ENCODE results near the gene EPN1.

Gene EPN1

GRCh38 chr19:55692681-55693081 is 17.7 kb downstream of the EPN1 start:
- peaks cover 24% of the 10 kb centered on the region for H3K79me1 ChIP-seq (ENCODE audit: low read depth, low read length)
- peaks cover 50 to 93% of the 10 kb centered on the region in 2 donors for H3K36me3 ChIP-seq (replicated peaks in 1 of 2; ENCODE audit: control insufficient read depth in 2 of 2, insufficient read depth in 2 of 2, low read length in 2 of 2)
- H3K18ac ChIP-seq (ENCODE audit: low read length) = no peak overlapping the region
- H3K4me2 ChIP-seq (ENCODE audit: insufficient read depth, low read length, poor library complexity, severe bottlenecking) = no peak overlapping the region
- no peak overlapping the region for H3K9ac ChIP-seq (ENCODE audit: low read depth, low read length, poor library complexity)
- no peak overlapping the region for H4K8ac ChIP-seq (ENCODE audit: low read depth, low read length)
- no peak overlapping the region for H3K4me3 ChIP-seq (ENCODE audit: low read length in 2 of 2)
- DNase-seq (ENCODE audit: low spot score) = no peak
- WGBS, 2 donors (ENCODE audit: extremely low coverage in 2 of 2, insufficient read length in 2 of 2, insufficient replicate concordance in 1 of 2) = no CpG with 5 or more reads among the region's 19 CpGs
- H2AFZ ChIP-seq (ENCODE audit: low read length) = no peak overlapping the region
- no peak overlapping the region for H4K91ac ChIP-seq (ENCODE audit: low read depth, low read length, poor library complexity)
- no peak overlapping the region for H3K27ac ChIP-seq (replicated peaks; ENCODE audit: low read length)
- H2BK5ac ChIP-seq (ENCODE audit: low read length) = no peak overlapping the region
- no peak overlapping the region for H2AK5ac ChIP-seq (ENCODE audit: low read depth, low read length)
- no peak overlapping the region for H3K23ac ChIP-seq (ENCODE audit: low read depth, low read length, poor library complexity)
- H3K14ac ChIP-seq (ENCODE audit: low read length) = no peak overlapping the region
- H3K4me1 ChIP-seq (ENCODE audit: control insufficient read depth in 2 of 2, insufficient read depth in 1 of 2, low read depth in 1 of 2, low read length in 2 of 2) = no peaks in the 10 kb centered on the region
- H3K9me3 ChIP-seq (replicated peaks in 1 of 2; ENCODE audit: control insufficient read depth in 2 of 2, insufficient read depth in 1 of 2, low read depth in 1 of 2, low read length in 2 of 2) = no peaks in the 10 kb centered on the region
- H3K4ac ChIP-seq (ENCODE audit: low read length) = no peak overlapping the region
- H3K27me3 ChIP-seq (ENCODE audit: control insufficient read depth in 3 of 3, insufficient read depth in 3 of 3, low read depth in 1 of 3, low read length in 3 of 3) = no peaks in the 10 kb centered on the region
- H2BK12ac ChIP-seq (ENCODE audit: low read length) = no peak overlapping the region
- no peak overlapping the region for H2BK15ac ChIP-seq (ENCODE audit: low read length)
- no peak overlapping the region for H2BK120ac ChIP-seq (ENCODE audit: low read depth, low read length)

- Histone ChIP-seq H3K4me2 (ENCODE audit: insufficient read depth, low read length, poor library complexity, severe bottlenecking) (no peak overlapping the region), H2AFZ (ENCODE audit: low read length) (no peak overlapping the region), H4K8ac (ENCODE audit: low read depth, low read length) (no peak overlapping the region), H3K4ac (ENCODE audit: low read length) (no peak overlapping the region), H3K23ac (ENCODE audit: low read depth, low read length, poor library complexity) (no peak overlapping the region), H3K36me3 (replicated peaks in 1 of 2; ENCODE audit: control insufficient read depth in 2 of 2, insufficient read depth in 2 of 2, low read length in 2 of 2) (peaks cover 50 to 91% of the 10 kb centered on the region in 2 donors), H2BK15ac (ENCODE audit: low read length) (no peak overlapping the region), H3K9ac (ENCODE audit: low read depth, low read length, poor library complexity) (no peak overlapping the region), H3K27me3 (ENCODE audit: control insufficient read depth in 3 of 3, insufficient read depth in 3 of 3, low read depth in 1 of 3, low read length in 3 of 3) (no peaks in the 10 kb centered on the region), H3K18ac (ENCODE audit: low read length) (no peak overlapping the region), H4K91ac (ENCODE audit: low read depth, low read length, poor library complexity) (no peak overlapping the region), H2AK5ac (ENCODE audit: low read depth, low read length) (no peak overlapping the region), H3K79me1 (ENCODE audit: low read depth, low read length) (peaks cover 22% of the 10 kb centered on the region), H3K4me1 (ENCODE audit: control insufficient read depth in 2 of 2, insufficient read depth in 1 of 2, low read depth in 1 of 2, low read length in 2 of 2) (no peaks in the 10 kb centered on the region), H3K14ac (ENCODE audit: low read length) (no peak overlapping the region), H2BK120ac (ENCODE audit: low read depth, low read length) (no peak overlapping the region), H3K27ac (replicated peaks; ENCODE audit: low read length) (no peak overlapping the region), H2BK5ac (ENCODE audit: low read length) (no peak overlapping the region), H2BK12ac (ENCODE audit: low read length) (no peak overlapping the region), H3K4me3 (ENCODE audit: low read length in 2 of 2) (no peak overlapping the region), H3K9me3 (replicated peaks in 1 of 2; ENCODE audit: control insufficient read depth in 2 of 2, insufficient read depth in 1 of 2, low read depth in 1 of 2, low read length in 2 of 2) (no peaks in the 10 kb centered on the region)
- no CpG with 5 or more reads among the region's 20 CpGs for WGBS, 2 donors (ENCODE audit: extremely low coverage in 2 of 2, insufficient read length in 2 of 2, insufficient replicate concordance in 1 of 2)
- no peak for DNase-seq (ENCODE audit: low spot score)
Measured at GRCh38 chr19:55693336-55693974, 18.4 kb downstream of the EPN1 start.

- Histone ChIP-seq H3K9ac (ENCODE audit: low read depth, low read length, poor library complexity) (no peak overlapping the region), H3K79me1 (ENCODE audit: low read depth, low read length) (peaks cover 17% of the 10 kb centered on the region), H2BK15ac (ENCODE audit: low read length) (no peak overlapping the region), H3K9me3 (replicated peaks in 1 of 2; ENCODE audit: control insufficient read depth in 2 of 2, insufficient read depth in 1 of 2, low read depth in 1 of 2, low read length in 2 of 2) (no peaks in the 10 kb centered on the region), H3K18ac (ENCODE audit: low read length) (no peak overlapping the region), H2BK120ac (ENCODE audit: low read depth, low read length) (no peak overlapping the region), H2AFZ (ENCODE audit: low read length) (no peak overlapping the region), H2BK12ac (ENCODE audit: low read length) (no peak overlapping the region), H4K91ac (ENCODE audit: low read depth, low read length, poor library complexity) (no peak overlapping the region), H3K4ac (ENCODE audit: low read length) (no peak overlapping the region), H3K27ac (replicated peaks; ENCODE audit: low read length) (no peak overlapping the region), H2AK5ac (ENCODE audit: low read depth, low read length) (no peak overlapping the region), H2BK5ac (ENCODE audit: low read length) (peak overlapping the region; percentile 13), H3K4me3 (ENCODE audit: low read length in 2 of 2) (peak overlapping the region in 1 of 2 donors; percentile 25), H3K4me2 (ENCODE audit: insufficient read depth, low read length, poor library complexity, severe bottlenecking) (no peak overlapping the region), H3K4me1 (ENCODE audit: control insufficient read depth in 2 of 2, insufficient read depth in 1 of 2, low read depth in 1 of 2, low read length in 2 of 2) (no peaks in the 10 kb centered on the region), H3K27me3 (ENCODE audit: control insufficient read depth in 3 of 3, insufficient read depth in 3 of 3, low read depth in 1 of 3, low read length in 3 of 3) (no peaks in the 10 kb centered on the region), H3K23ac (ENCODE audit: low read depth, low read length, poor library complexity) (no peak overlapping the region), H4K8ac (ENCODE audit: low read depth, low read length) (no peak overlapping the region), H3K36me3 (replicated peaks in 1 of 2; ENCODE audit: control insufficient read depth in 2 of 2, insufficient read depth in 2 of 2, low read length in 2 of 2) (peaks cover 46 to 87% of the 10 kb centered on the region in 2 donors), H3K14ac (ENCODE audit: low read length) (no peak overlapping the region)
- no CpG with 5 or more reads among the region's 15 CpGs for WGBS, 2 donors (ENCODE audit: extremely low coverage in 2 of 2, insufficient read length in 2 of 2, insufficient replicate concordance in 1 of 2)
- DNase-seq (ENCODE audit: low spot score) = no peak
Measured at GRCh38 chr19:55694241-55694655, 19.2 kb downstream of the EPN1 start.

- Histone ChIP-seq H3K4ac (ENCODE audit: low read length) (no peak overlapping the region), H3K9me3 (replicated peaks in 1 of 2; ENCODE audit: control insufficient read depth in 2 of 2, insufficient read depth in 1 of 2, low read depth in 1 of 2, low read length in 2 of 2) (no peaks in the 10 kb centered on the region), H2BK5ac (ENCODE audit: low read length) (peak overlapping the region; percentile 13), H4K8ac (ENCODE audit: low read depth, low read length) (no peak overlapping the region), H3K4me2 (ENCODE audit: insufficient read depth, low read length, poor library complexity, severe bottlenecking) (no peak overlapping the region), H3K36me3 (replicated peaks in 1 of 2; ENCODE audit: control insufficient read depth in 2 of 2, insufficient read depth in 2 of 2, low read length in 2 of 2) (peaks cover 42 to 86% of the 10 kb centered on the region in 2 donors), H3K27ac (replicated peaks; ENCODE audit: low read length) (no peak overlapping the region), H3K9ac (ENCODE audit: low read depth, low read length, poor library complexity) (no peak overlapping the region), H3K27me3 (ENCODE audit: control insufficient read depth in 3 of 3, insufficient read depth in 3 of 3, low read depth in 1 of 3, low read length in 3 of 3) (no peaks in the 10 kb centered on the region), H3K23ac (ENCODE audit: low read depth, low read length, poor library complexity) (no peak overlapping the region), H2AFZ (ENCODE audit: low read length) (no peak overlapping the region), H3K14ac (ENCODE audit: low read length) (no peak overlapping the region), H4K91ac (ENCODE audit: low read depth, low read length, poor library complexity) (no peak overlapping the region), H3K4me1 (ENCODE audit: control insufficient read depth in 2 of 2, insufficient read depth in 1 of 2, low read depth in 1 of 2, low read length in 2 of 2) (no peaks in the 10 kb centered on the region), H2BK12ac (ENCODE audit: low read length) (no peak overlapping the region), H3K4me3 (ENCODE audit: low read length in 2 of 2) (peak overlapping the region in 1 of 2 donors; percentile 63), H2BK120ac (ENCODE audit: low read depth, low read length) (no peak overlapping the region), H3K18ac (ENCODE audit: low read length) (no peak overlapping the region), H2AK5ac (ENCODE audit: low read depth, low read length) (no peak overlapping the region), H3K79me1 (ENCODE audit: low read depth, low read length) (peaks cover 16% of the 10 kb centered on the region), H2BK15ac (ENCODE audit: low read length) (no peak overlapping the region)
- no CpG with 5 or more reads among the region's 37 CpGs for WGBS, 2 donors (ENCODE audit: extremely low coverage in 2 of 2, insufficient read length in 2 of 2, insufficient replicate concordance in 1 of 2)
- no peak for DNase-seq (ENCODE audit: low spot score)
Measured at GRCh38 chr19:55694656-55695491, 19.8 kb downstream of the EPN1 start.

Data from neuronal stem cell (in vitro differentiated cells).